ENCODE data around the gene BORCS5.
"Not testable (repeated sequence)": the region's sequence is repeated elsewhere in the genome, so short reads cannot be mapped to it uniquely, and the experiment has no call there.

BORCS5 gene

GRCh38 chr12:12356896-12357718, at the start of gene BORCS5:
Gene BORCS5 (plus strand): TSS chr12:12357078. CDS start chr12:12357452, 374 bp downstream.
- peak; percentile 94 for DNase-seq

- DNase-seq: not testable (repeated sequence)
Measured at GRCh38 chr12:12310695-12311094, 46.2 kb upstream of the BORCS5 start.

DNA sequence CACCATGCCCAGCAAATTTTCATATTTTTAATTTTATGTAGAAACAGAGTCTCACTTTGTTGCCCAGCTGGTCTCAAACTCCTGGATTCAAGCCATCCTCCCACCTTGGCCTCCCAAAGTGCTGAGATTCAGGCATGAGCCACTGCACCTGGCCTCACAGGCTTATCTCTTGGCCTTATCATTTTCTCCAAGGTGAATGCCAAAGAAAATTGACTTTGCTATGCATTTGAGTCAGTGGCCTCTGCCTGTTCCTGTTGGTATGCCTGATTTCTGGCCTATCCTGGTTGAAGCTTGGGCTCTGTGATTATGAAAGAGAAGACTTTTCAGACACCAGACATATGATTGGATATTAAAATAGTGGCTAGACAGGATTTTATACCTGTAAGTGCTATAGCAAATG, 41.0 kb upstream of the BORCS5 start:
- DNase-seq: no peak

GRCh38 chr12:12319451-12320183, 37.3 kb upstream of the BORCS5 start:
- peak; percentile 15 for DNase-seq

DNA sequence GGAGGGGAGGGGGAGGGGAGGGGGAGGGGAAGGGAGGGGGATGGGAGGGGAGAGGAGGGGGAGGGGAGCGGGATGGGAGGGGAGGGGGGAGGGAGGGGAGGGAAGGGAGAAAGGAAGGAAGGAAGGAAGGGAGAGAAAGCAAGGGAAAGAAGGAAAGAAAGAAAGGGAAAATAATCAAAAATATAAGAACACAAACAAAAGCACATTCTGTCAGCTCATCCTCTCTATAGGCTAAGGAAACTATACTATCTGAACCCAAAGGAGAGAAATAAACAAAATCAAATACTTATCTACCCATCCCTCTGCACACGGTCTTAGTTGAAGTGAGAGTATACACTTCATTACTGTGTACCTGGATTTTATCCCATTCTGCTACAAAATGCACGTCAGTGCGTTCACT, 33.8 kb upstream of the BORCS5 start:
- no peak for DNase-seq

DNA sequence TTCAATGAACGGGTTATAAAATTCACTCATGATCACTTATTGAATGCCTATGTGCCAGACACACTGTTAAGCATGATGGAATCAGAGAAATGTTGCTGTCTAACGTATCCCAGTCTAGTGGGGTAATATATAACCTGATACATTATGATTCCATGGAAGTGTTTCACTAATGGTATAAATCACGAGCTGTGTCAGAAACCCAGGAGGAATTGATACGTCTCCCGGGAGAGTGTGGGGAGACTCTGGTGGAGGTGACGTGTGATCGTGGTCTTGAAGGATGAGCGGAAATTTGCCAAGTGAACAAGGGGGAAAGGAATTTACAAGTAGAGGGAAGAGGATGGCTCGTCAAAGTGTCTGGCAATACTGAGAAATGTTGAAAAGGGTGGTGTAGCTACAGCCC, 33.3 kb upstream of the BORCS5 start:
- DNase-seq: peak; percentile 75

DNA sequence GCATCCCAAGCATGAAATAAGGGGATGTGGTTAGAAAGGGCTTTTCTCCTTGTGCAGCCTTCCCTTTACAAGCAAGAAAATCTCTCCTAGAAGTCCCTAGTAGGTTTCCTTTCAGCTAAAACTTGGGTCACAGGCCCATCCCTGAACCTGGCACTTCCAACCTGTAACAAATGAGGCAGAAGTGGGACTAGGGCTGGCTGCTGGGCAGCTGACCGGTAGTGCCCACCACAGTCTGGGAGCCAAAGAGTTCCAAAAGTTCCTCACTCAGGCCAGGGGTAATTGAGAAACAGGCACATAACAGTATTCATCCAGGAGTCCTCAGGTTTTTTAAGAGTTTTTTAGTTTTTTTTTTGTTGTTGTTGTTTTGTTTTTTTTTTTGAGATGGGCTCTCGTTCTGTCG, 30.6 kb upstream of the BORCS5 start:
- no peak for DNase-seq

DNA sequence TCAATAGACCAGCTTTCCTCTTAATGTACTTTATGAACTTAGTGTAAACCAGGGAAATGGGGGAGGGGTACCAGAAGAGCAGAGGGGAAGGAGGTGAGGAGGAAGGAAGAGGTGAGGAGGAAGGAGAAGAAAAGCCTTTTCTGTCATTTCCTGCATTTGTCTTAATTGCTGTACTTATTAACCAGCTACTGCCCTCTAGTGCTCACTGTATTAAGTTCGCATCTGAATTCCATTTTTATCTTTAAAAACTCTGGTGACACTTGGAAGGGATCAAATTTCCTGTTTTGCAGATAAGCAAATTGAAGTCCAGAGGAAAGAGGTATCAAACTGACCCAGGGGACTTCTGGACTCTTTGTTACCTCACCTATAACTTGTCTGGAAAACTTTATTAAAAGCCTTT, 29.1 kb upstream of the BORCS5 start:
- DNase-seq: peak; percentile 67

DNA sequence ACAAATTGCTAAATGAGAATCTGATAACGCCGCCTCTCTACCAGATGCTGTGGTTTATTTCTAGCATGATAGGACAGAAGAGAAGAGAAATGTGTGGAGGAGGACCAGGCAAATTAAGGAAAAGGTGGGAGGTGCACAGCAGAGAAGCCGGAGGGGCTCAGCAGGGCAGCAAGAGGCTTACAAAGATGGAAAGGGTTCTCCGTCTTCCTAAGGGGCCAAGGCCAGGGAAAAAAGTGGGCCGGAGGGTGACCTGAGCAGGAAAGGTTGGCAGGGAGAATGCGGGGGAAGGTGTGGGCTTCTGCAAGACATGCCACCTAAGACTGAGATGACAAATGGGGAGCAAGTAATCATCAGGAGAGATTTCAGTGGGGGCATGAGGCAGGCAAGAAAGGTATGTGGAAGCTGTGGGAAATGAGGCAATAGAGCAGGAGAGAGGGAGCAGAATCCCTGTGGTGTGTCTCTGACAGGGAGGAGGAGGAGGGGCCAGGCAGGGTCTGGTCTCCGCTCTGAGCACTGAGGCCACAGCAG, 25.6 kb upstream of the BORCS5 start:
- no peak for DNase-seq

- no peak for DNase-seq
Measured at GRCh38 chr12:12331896-12332295, 25.0 kb upstream of the BORCS5 start.

- DNase-seq: no peak
Measured at GRCh38 chr12:12333407-12334366, 23.2 kb upstream of the BORCS5 start.

DNA sequence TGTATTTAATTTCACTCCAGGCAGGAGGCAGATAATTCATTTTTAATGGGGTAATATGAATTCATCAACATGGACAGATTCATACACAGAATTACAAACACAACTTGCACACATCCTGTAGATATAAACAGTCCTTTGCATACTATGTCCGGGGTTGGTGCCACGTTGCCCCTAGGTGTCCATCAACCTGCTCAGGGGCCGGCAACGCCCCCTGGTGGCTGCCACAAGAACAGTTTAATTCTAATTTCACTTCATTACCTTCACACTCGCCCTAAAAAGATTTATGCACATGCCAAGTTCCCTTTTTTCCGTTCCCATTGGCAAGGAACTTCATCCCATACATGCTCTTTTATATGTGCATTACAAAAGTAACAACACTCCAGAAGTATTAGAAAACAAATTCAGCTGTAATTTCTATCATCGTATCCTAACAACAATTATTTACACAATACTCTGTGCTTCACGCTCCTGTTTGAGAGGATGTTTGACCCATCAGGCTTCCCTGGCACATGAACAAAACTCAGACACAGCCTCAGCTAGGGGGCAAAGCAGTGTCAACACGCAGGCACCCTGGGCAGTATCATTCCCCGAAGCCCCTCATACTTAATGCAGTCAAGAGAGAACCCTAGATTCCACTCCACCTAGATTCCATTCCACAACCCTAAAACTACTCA, 22.4 kb upstream of the BORCS5 start:
- DNase-seq: peak; percentile 61

DNA sequence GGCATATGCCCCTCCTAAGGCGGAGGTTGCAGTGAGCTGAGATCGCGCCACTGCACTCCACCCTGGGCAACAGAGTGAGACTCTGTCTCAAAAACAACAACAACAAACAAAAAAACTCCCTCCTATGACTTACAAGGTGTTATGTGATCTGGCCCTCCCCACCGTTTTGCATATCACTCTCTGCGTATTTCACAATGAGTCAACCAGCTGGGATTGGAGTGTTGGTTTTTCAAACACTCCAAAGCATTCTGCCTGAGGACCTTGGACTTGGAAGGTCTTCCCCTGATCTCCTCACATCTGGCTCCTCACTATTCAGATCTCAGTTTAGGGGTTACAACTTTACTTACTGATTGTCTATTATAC, 20.8 kb upstream of the BORCS5 start:
- peak; percentile 33 for DNase-seq

- no peak for DNase-seq
Measured at GRCh38 chr12:12336511-12336910, 20.4 kb upstream of the BORCS5 start.

GRCh38 chr12:12338527-12339168, 18.2 kb upstream of the BORCS5 start:
- peak; percentile 41 for DNase-seq

DNA sequence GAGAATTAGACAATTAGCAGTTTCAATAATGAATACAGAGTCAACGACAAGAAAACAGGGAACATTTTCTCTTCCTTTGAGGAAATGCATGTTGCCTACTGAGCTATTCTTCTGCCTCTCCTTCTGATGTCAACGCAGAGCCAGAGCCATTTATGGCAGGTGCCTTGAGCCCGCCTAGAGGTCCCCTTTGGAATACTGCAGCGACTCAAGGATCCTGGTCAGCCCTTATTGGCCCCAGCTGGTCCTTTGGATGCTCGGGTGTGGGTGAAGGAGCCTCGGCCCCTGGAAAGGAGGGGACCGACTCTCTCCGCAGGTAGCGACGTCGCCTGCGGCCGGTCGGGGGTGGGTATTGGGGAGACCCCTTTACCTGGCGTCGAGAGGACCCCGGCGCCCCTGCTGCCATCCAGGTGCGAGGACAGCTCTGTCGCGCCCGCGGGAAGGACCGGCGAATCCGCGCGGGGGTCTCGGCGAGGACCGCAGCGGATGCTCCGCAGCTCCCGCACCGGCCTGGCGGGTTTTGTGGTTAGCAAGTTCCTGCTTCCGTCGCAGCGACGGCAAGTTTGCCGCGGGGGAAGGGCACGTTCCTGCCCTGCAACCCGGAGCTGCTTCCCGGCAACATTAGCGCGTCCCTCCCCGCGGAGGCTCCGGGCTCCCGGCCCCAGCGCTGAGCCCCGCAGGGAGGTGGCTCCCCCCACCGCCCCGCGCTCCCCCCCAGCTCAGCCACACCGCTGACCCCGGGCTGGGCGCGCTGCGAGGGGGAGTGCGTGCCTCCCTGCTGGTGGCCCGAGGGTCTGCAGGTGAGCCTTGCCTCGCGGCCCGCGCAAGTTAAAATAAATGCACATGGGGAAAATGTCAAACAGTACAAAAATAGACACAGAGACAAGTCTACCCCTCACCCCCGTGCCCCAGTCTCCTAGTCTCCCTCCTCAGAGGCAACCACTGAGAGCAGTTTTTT, 6.9 kb upstream of the BORCS5 start, which contains the start of gene MANSC1:
Gene MANSC1, minus strand, starts transcription at position 532 of the 955 bp plus-strand sequence. CDS start 6,928 bp downstream, outside the sequence.
- DNase-seq: peak; percentile 50

GRCh38 chr12:12350868-12351463, 5.9 kb upstream of the BORCS5 start:
- DNase-seq: no peak

GRCh38 chr12:12351468-12352185, 5.3 kb upstream of the BORCS5 start:
- DNase-seq: not testable (repeated sequence)

DNA sequence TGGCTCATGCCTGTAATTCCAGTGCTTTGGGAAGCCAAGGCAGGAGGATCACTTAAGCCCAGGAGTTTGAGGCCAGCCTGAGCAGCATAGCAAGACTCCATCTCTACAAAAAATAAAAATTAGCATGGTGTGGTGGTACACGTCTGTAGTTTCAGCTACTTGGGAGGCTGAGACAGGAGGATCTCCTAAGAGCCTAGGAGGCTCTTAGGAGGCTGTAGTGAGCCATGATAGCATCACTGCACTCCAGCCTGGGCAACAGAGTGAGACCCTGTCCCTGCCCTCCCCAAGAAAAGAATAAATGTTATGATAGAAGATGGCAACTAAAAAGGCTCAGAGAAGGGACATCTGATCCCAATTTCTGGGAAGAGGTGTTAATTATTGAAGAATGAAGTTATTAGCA, 3.6 kb upstream of the BORCS5 start:
- no peak for DNase-seq
